Measurements from ENCODE around the gene ITPRIPL2. TPM values are rescaled to one million over a fixed set of nuclear protein-coding genes. Genes with fewer than 3 reads are reported as not detected.

Gene ITPRIPL2
- total RNA-seq, 1 donor from 2014 or later, result 12.9 TPM

GRCh38 chr16:19138601-19139000 is 24.8 kb downstream of the ITPRIPL2 start:
- intact Hi-C loops (cut with micrococcal nuclease), result no loop called here

- intact Hi-C loops (cut with micrococcal nuclease), result no loop called here
These were observed 25.8 kb downstream of the ITPRIPL2 start for GRCh38 chr16:19139436-19140091.

- intact Hi-C loops (cut with micrococcal nuclease), result no loop called here
These were observed 26.6 kb downstream of the ITPRIPL2 start for GRCh38 chr16:19140396-19140795.

GRCh38 chr16:19142939-19143598 is 29.3 kb downstream of the ITPRIPL2 start:
- intact Hi-C loops (cut with micrococcal nuclease), result no loop called here

- intact Hi-C loops (cut with micrococcal nuclease), result no loop called here
These were observed 29.8 kb downstream of the ITPRIPL2 start for GRCh38 chr16:19143599-19143956.

- intact Hi-C loops (cut with micrococcal nuclease), result no loop called here
These were observed 31.2 kb downstream of the ITPRIPL2 start for GRCh38 chr16:19145010-19145409.

GRCh38 chr16:19147126-19147525 is 33.4 kb downstream of the ITPRIPL2 start:
- intact Hi-C loops (cut with micrococcal nuclease), result no loop called here

- intact Hi-C loops (cut with micrococcal nuclease), result no loop called here
These were observed 33.9 kb downstream of the ITPRIPL2 start for GRCh38 chr16:19147627-19148026.

GRCh38 chr16:19148189-19148588 is 34.4 kb downstream of the ITPRIPL2 start:
- intact Hi-C loops (cut with micrococcal nuclease), result no loop called here

GRCh38 chr16:19151310-19151709 is 37.5 kb downstream of the ITPRIPL2 start:
- intact Hi-C loops (cut with micrococcal nuclease), result no loop called here

- intact Hi-C loops (cut with micrococcal nuclease), result no loop called here
These were observed 38.3 kb downstream of the ITPRIPL2 start for GRCh38 chr16:19152042-19152441.

GRCh38 chr16:19153876-19154275 is 40.1 kb downstream of the ITPRIPL2 start:
- intact Hi-C loops (cut with micrococcal nuclease), result no loop called here

- intact Hi-C loops (cut with micrococcal nuclease), result no loop called here
These were observed 48.3 kb downstream of the ITPRIPL2 start for GRCh38 chr16:19162085-19162484.

GRCh38 chr16:19163215-19163614 is 49.5 kb downstream of the ITPRIPL2 start:
- intact Hi-C loops (cut with micrococcal nuclease), result no loop called here

GRCh38 chr16:19164285-19164684 is 50.5 kb downstream of the ITPRIPL2 start:
- intact Hi-C loops (cut with micrococcal nuclease), result no loop called here

- intact Hi-C loops (cut with micrococcal nuclease), result loop anchor here (5.0 kb wide), 2 partner anchors 212 to 337 kb away; no protein-coding TSS in a partner anchor
These were observed 51.3 kb downstream of the ITPRIPL2 start for GRCh38 chr16:19165101-19165500.

- intact Hi-C loops (cut with micrococcal nuclease), result loop anchor here (5.0 kb wide), 2 partner anchors 211 to 336 kb away; no protein-coding TSS in a partner anchor
These were observed 52.7 kb downstream of the ITPRIPL2 start for GRCh38 chr16:19166500-19166899.

GRCh38 chr16:19167710-19168370 is 54.1 kb downstream of the ITPRIPL2 start, which contains the start of gene SYT17:
TSS of gene SYT17 (plus strand) at chr16:19168240. CDS start at chr16:19168647, 407 bp downstream.
- intact Hi-C loops (cut with micrococcal nuclease), result loop anchor here (1.0 to 5.0 kb wide), 3 partner anchors 82 to 334 kb away; no protein-coding TSS in a partner anchor

GRCh38 chr16:19168371-19169081 is 54.8 kb downstream of the ITPRIPL2 start:
- intact Hi-C loops (cut with micrococcal nuclease), result loop anchor here (5.0 kb wide), 2 partner anchors 209 to 334 kb away; no protein-coding TSS in a partner anchor

- intact Hi-C loops (cut with micrococcal nuclease), result loop anchor here (5.0 kb wide), 2 partner anchors 208 to 333 kb away; no protein-coding TSS in a partner anchor
These were observed 55.4 kb downstream of the ITPRIPL2 start for GRCh38 chr16:19169082-19169639.

GRCh38 chr16:19170043-19170655 is 56.4 kb downstream of the ITPRIPL2 start:
- intact Hi-C loops (cut with micrococcal nuclease), result no loop called here

Data from T-helper 1 cell treated with Interleukin-12 subunit alpha and Interleukin-12 subunit beta and Interleukin-4 antibody, amounts not matched to agents 30 ng/mL and 1 ng/mL, for 36 hours (primary cell).